IMR-90 (cell line): ENCODE measurements around the gene DNAH3. TPM values are rescaled to one million over a fixed set of nuclear protein-coding genes. Genes with fewer than 3 reads are reported as not detected.

Source experiments
- ATAC-seq: fragments of 200-7000 bp; cut with Tn5 transposase; 2 replicates; pipeline ENCODE4 v1.9.1; 2020; ENCODE audit warnings: low read depth, mild to moderate bottlenecking, moderate library complexity
- BruUV-seq: library from RNA; stranded (reverse); fragments of 400-500 nt; replicated peaks from 2 replicates; lab custom pipeline; 2021; lab: Mats Ljungman, UMichigan
- CTCF ChIA-PET: fragments of 300-600 bp; formaldehyde crosslinking; extraction: SDS; loops from one replicate; lab custom pipeline; 2021; ENCODE audit warnings: antibody characterized with exemption; lab: Yijun Ruan, JAX
- POLR2A ChIA-PET: fragments of 300-600 bp; sonication (Branson Sonifier 250); formaldehyde crosslinking; loops from one replicate; lab custom pipeline; 2022; ENCODE audit warnings: antibody characterized with exemption; ENCODE audit not compliant: unreplicated experiment; lab: Charles Lee
- DNase-seq: peaks from one replicate; pipeline ENCODE4 v3.0.0; 2013
- H2AFZ ChIP-seq: replicated peaks from 2 replicates; pipeline ENCODE3; 2013; ENCODE audit warnings: low read length, mild to moderate bottlenecking; ENCODE audit not compliant: poor library complexity
- H2AK5ac ChIP-seq: 2 replicates; pipeline ENCODE4 v1.6.1; 2013; ENCODE audit warnings: low read depth, low read length, inconsistent platforms
- H2AK9ac ChIP-seq: replicated peaks from 2 replicates; pipeline ENCODE3; 2013; ENCODE audit warnings: mild to moderate bottlenecking, low read depth, low read length, moderate library complexity; ENCODE audit not compliant: poor library complexity
- H2BK120ac ChIP-seq: 2 replicates; pipeline ENCODE4 v1.6.1; 2013; ENCODE audit warnings: low read depth, low read length, inconsistent platforms
- H2BK15ac ChIP-seq: 3 replicates; pipeline ENCODE4 v1.6.1; 2013; ENCODE audit warnings: low read depth, low read length, inconsistent platforms
- H2BK20ac ChIP-seq: 2 replicates; pipeline ENCODE4 v1.6.1; 2013; ENCODE audit warnings: low read depth, mild to moderate bottlenecking, inconsistent platforms, low read length, moderate library complexity
- H2BK5ac ChIP-seq: 2 replicates; pipeline ENCODE4 v1.6.1; 2013; ENCODE audit warnings: mild to moderate bottlenecking, low read depth, low read length, inconsistent platforms; ENCODE audit not compliant: poor library complexity, severe bottlenecking
- H3K14ac ChIP-seq: replicated peaks from 2 replicates; pipeline ENCODE4 v1.6.1; 2013; ENCODE audit warnings: low read depth, low read length, inconsistent platforms
- H3K18ac ChIP-seq: 2 replicates; pipeline ENCODE4 v1.6.1; 2013; ENCODE audit warnings: low read depth, low read length, control low read depth
- H3K23ac ChIP-seq: 2 replicates; pipeline ENCODE4 v1.6.1; 2013; ENCODE audit warnings: low read depth, low read length, inconsistent platforms
- H3K27ac ChIP-seq: 2 replicates; pipeline ENCODE4 v1.5.1; 2013; ENCODE audit warnings: mild to moderate bottlenecking, control low read depth, low read length; ENCODE audit not compliant: insufficient read depth
- H3K27me3 ChIP-seq: 2 replicates; pipeline ENCODE4 v1.6.1; 2013; ENCODE audit warnings: low read length; ENCODE audit not compliant: control insufficient read depth, insufficient read depth
- H3K36me3 ChIP-seq: 2 replicates; pipeline ENCODE4 v1.6.1; 2013; ENCODE audit warnings: low read length, mixed read lengths; ENCODE audit not compliant: control insufficient read depth, insufficient read depth
- H3K4ac ChIP-seq: 2 replicates; pipeline ENCODE4 v1.6.1; 2013; ENCODE audit warnings: low read depth, low read length, inconsistent platforms
- H3K4me1 ChIP-seq: 2 replicates; pipeline ENCODE4 v1.6.1; 2013; ENCODE audit warnings: low read length, mixed read lengths; ENCODE audit not compliant: control insufficient read depth, insufficient read depth
- H3K4me2 ChIP-seq: 2 replicates; pipeline ENCODE4 v1.6.1; 2013; ENCODE audit warnings: low read depth, mild to moderate bottlenecking, control low read depth, low read length, moderate library complexity
- H3K4me3 ChIP-seq: 2 replicates; pipeline ENCODE4 v1.5.1; 2013; ENCODE audit warnings: low read depth, mild to moderate bottlenecking, control low read depth, low read length, moderate library complexity; ENCODE audit not compliant: insufficient read depth
- H3K56ac ChIP-seq: 2 replicates; pipeline ENCODE4 v1.6.1; 2013; ENCODE audit warnings: low read length, inconsistent platforms; ENCODE audit not compliant: insufficient read depth; ENCODE audit errors: extremely low read depth
- H3K79me1 ChIP-seq, 2 experiments: 2 replicates each; pipeline ENCODE4 v1.6.1; 2013; ENCODE audit warnings: low read length in 2 of 2, inconsistent platforms in 1 of 2, low read depth in 1 of 2
- H3K9ac ChIP-seq: 2 replicates; pipeline ENCODE4 v1.6.1; 2013; ENCODE audit warnings: low read depth, low read length, control low read depth
- H3K9me1 ChIP-seq: 2 replicates; pipeline ENCODE4 v1.6.1; 2013; ENCODE audit warnings: low read length, inconsistent platforms; ENCODE audit not compliant: insufficient read depth
- H3K9me3 ChIP-seq: 2 replicates; pipeline ENCODE4 v1.6.1; 2013; ENCODE audit warnings: low read length; ENCODE audit not compliant: control insufficient read depth, insufficient read depth
- H4K20me1 ChIP-seq: 2 replicates; pipeline ENCODE4 v1.6.1; 2013; ENCODE audit warnings: low read length, inconsistent platforms; ENCODE audit not compliant: insufficient read depth
- H4K5ac ChIP-seq: 2 replicates; pipeline ENCODE4 v1.6.1; 2013; ENCODE audit warnings: mild to moderate bottlenecking, low read depth, low read length, control low read depth
- H4K8ac ChIP-seq, 2 experiments: 2 replicates each; pipeline ENCODE4 v1.6.1; 2013; ENCODE audit warnings: low read depth in 2 of 2, low read length in 2 of 2, control low read depth in 1 of 2, inconsistent platforms in 1 of 2
- H4K91ac ChIP-seq: 2 replicates; pipeline ENCODE4 v1.6.1; 2013; ENCODE audit warnings: low read depth, low read length, inconsistent platforms; ENCODE audit not compliant: insufficient read depth
- BHLHE40 ChIP-seq: fragments of 150-350 bp; IDR thresholded peaks from 2 replicates; pipeline ENCODE4 v1.6.1; 2016; ENCODE audit warnings: mild to moderate bottlenecking, low read depth, low read length
- CEBPB ChIP-seq: IDR thresholded peaks from 2 replicates; pipeline ENCODE4 v1.6.1; 2012; ENCODE audit warnings: low read depth, low read length, improper control_type of control experiment
- CHD1 ChIP-seq: IDR thresholded peaks from 2 replicates; pipeline ENCODE4 v1.6.1; 2012; ENCODE audit warnings: low read depth, low read length, improper control_type of control experiment
- FOS ChIP-seq: fragments of 150-350 bp; IDR thresholded peaks from 2 replicates; pipeline ENCODE4 v1.6.1; 2016; ENCODE audit warnings: low read depth, low read length
- MAFK ChIP-seq: IDR thresholded peaks from 2 replicates; pipeline ENCODE4 v1.6.1; 2012; ENCODE audit warnings: low read depth, low read length, improper control_type of control experiment
- MXI1 ChIP-seq: IDR thresholded peaks from 2 replicates; pipeline ENCODE4 v1.6.1; 2012; ENCODE audit warnings: low read depth, mild to moderate bottlenecking, low read length, moderate library complexity, borderline replicate concordance
- NFE2L2 ChIP-seq: fragments of 150-350 bp; IDR thresholded peaks from 2 replicates; pipeline ENCODE4 v1.6.1; 2016; ENCODE audit warnings: low read depth, mild to moderate bottlenecking, low read length
- POLR2A ChIP-seq: IDR thresholded peaks from 2 replicates; pipeline ENCODE4 v1.6.1; 2012; ENCODE audit warnings: mild to moderate bottlenecking, low read depth, low read length
- RAD21 ChIP-seq: IDR thresholded peaks from 2 replicates; pipeline ENCODE4 v1.6.1; 2012; ENCODE audit warnings: low read length, improper control_type of control experiment
- RCOR1 ChIP-seq: IDR thresholded peaks from 2 replicates; pipeline ENCODE4 v1.6.1; 2012; ENCODE audit warnings: mild to moderate bottlenecking, low read length, improper control_type of control experiment; ENCODE audit not compliant: insufficient replicate concordance
- RFX5 ChIP-seq: IDR thresholded peaks from 2 replicates; pipeline ENCODE4 v1.8.0; 2012; ENCODE audit warnings: low read depth, mild to moderate bottlenecking, low read length, moderate library complexity
- SMC3 ChIP-seq: fragments of 150-350 bp; IDR thresholded peaks from 2 replicates; pipeline ENCODE4 v1.6.1; 2016; ENCODE audit warnings: low read depth, mild to moderate bottlenecking, antibody characterized with exemption, low read length, moderate library complexity
- WGBS, 2 experiments: methylation state at CpG; one replicate each; pipeline versions ENCODE4 v1.1.5 to v1.1.7; 2013; ENCODE audit warnings: missing lambda C conversion rate in 2 of 2; ENCODE audit not compliant: insufficient read length in 1 of 2; ENCODE audit errors: extremely low coverage in 2 of 2; 5-methylcytosine and 5-hydroxymethylcytosine counted together
- dilution Hi-C: fragments of 300-500 bp; cut with HindIII; formaldehyde crosslinking; loops from one replicate; pipeline ENCODE4 v1.14.3; 2018; ENCODE audit warnings: low sequenced_read_pairs; ENCODE audit not compliant: unreplicated experiment
- in situ Hi-C: fragments of 300-500 bp; cut with MboI; formaldehyde crosslinking; loops from 3 replicates; pipeline ENCODE4 v1.14.3; 2019; ENCODE audit warnings: low sequenced_read_pairs, inconsistent platforms, mixed read lengths
- intact Hi-C: fragments of 100-400 bp; cut with micrococcal nuclease; formaldehyde crosslinking; loops from 2 replicates; pipeline ENCODE4 v1.10.0; 2022
- polyA plus RNA-seq, 3 experiments: library from polyadenylated mRNA; depleted of rRNA; stranded (reverse); fragments of >200 nt; gene quantifications; 2 replicates each; pipeline ENCODE4 v1.2.3, GENCODE V29; 2012; ENCODE audit warnings: low replicate concordance in 1 of 3
- total RNA-seq: library from RNA; depleted of rRNA; stranded (reverse); fragments of >200 nt; gene quantifications from 2 replicates; pipeline ENCODE4 v1.2.3, GENCODE V29; 2012
- TF ChIP-seq, protein P1 (sequence below): fragments of 150-350 bp; IDR thresholded peaks from 2 replicates; pipeline ENCODE4 v1.6.1; 2017; ENCODE audit warnings: mild to moderate bottlenecking, antibody characterized with exemption, low read length, low read depth
- TF ChIP-seq, protein P2 (sequence below): fragments of 150-350 bp; IDR thresholded peaks from 2 replicates; pipeline ENCODE4 v1.6.1; 2016; ENCODE audit warnings: low read depth, mild to moderate bottlenecking, low read length, moderate library complexity, borderline replicate concordance
- TF ChIP-seq, protein P3 (sequence below): conservative IDR thresholded peaks from 2 replicates; pipeline ENCODE4 v1.5.1; 2012; ENCODE audit warnings: mild to moderate bottlenecking, low read depth, low read length, improper control_type of control experiment

The DNAH3 gene
- total and polyA plus RNA-seq, 2 of the 4 experiments (the other 2 are of a cell fraction), result not detected

DNA sequence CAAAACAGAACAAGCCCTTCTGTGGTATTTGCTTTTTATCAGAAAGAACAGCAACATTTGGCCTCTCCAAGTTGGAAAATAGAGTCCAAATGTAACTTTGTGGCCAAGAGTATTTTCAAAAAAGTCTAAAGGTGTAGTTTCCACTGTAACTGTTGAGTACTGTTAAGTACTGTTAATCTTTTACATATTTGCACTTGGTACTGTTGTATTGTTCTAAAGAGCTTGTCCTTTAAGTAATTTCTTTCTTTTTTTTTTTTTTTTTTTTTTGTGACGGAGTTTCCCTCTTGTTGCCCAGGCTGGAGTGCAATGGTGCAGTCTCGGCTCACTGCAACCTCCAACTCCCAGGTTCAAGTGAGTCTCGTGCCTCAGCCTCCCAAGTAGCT is 29.3 kb upstream of the DNAH3 start:
- no peak overlapping the region for H3K4ac ChIP-seq
- H3K9me1 ChIP-seq, result no peaks in the 10 kb centered on the region
- no peak overlapping the region for H2BK20ac ChIP-seq
- H3K23ac ChIP-seq, result no peak overlapping the region
- H3K9ac ChIP-seq, result no peak overlapping the region
- ChIA-PET POLR2A (interaction anchor here (0.6 kb wide), 1 partner anchor 79 kb away, joined by 3 read pairs; no protein-coding TSS in a partner anchor), CTCF (no interaction called here)
- H3K27ac ChIP-seq, result no peak overlapping the region
- no peaks in the 10 kb centered on the region for H3K27me3 ChIP-seq
- no peak overlapping the region for H2BK15ac ChIP-seq
- BruUV-seq, result no TSS peak
- H3K4me3 ChIP-seq, result no peak overlapping the region
- no peaks in the 10 kb centered on the region; the same call in 1 of the 2 replicates for H3K9me3 ChIP-seq
- no peak overlapping the region for H4K8ac ChIP-seq
- TF ChIP-seq, protein P1, sequence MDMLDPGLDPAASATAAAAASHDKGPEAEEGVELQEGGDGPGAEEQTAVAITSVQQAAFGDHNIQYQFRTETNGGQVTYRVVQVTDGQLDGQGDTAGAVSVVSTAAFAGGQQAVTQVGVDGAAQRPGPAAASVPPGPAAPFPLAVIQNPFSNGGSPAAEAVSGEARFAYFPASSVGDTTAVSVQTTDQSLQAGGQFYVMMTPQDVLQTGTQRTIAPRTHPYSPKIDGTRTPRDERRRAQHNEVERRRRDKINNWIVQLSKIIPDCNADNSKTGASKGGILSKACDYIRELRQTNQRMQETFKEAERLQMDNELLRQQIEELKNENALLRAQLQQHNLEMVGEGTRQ, result no peak
- TF ChIP-seq MXI1 (no peak), RFX5 (no peak), MAFK (no peak), RCOR1 (no peak), FOS (no peak), POLR2A (no peak), NFE2L2 (no peak), SMC3 (no peak), CHD1 (no peak), BHLHE40 (no peak), CEBPB (no peak), RAD21 (no peak)
- TF ChIP-seq, protein P2, sequence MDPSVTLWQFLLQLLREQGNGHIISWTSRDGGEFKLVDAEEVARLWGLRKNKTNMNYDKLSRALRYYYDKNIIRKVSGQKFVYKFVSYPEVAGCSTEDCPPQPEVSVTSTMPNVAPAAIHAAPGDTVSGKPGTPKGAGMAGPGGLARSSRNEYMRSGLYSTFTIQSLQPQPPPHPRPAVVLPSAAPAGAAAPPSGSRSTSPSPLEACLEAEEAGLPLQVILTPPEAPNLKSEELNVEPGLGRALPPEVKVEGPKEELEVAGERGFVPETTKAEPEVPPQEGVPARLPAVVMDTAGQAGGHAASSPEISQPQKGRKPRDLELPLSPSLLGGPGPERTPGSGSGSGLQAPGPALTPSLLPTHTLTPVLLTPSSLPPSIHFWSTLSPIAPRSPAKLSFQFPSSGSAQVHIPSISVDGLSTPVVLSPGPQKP, result no peak
- TF ChIP-seq, protein P3, sequence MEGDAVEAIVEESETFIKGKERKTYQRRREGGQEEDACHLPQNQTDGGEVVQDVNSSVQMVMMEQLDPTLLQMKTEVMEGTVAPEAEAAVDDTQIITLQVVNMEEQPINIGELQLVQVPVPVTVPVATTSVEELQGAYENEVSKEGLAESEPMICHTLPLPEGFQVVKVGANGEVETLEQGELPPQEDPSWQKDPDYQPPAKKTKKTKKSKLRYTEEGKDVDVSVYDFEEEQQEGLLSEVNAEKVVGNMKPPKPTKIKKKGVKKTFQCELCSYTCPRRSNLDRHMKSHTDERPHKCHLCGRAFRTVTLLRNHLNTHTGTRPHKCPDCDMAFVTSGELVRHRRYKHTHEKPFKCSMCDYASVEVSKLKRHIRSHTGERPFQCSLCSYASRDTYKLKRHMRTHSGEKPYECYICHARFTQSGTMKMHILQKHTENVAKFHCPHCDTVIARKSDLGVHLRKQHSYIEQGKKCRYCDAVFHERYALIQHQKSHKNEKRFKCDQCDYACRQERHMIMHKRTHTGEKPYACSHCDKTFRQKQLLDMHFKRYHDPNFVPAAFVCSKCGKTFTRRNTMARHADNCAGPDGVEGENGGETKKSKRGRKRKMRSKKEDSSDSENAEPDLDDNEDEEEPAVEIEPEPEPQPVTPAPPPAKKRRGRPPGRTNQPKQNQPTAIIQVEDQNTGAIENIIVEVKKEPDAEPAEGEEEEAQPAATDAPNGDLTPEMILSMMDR, result no peak
- no peak overlapping the region for H3K4me2 ChIP-seq
- peaks cover 36% of the 10 kb centered on the region for H3K36me3 ChIP-seq
- dilution Hi-C loops (no loop called here), intact Hi-C loops (no loop called here), in situ Hi-C loops (no loop called here)
- H2BK5ac ChIP-seq, result no peak overlapping the region
- H3K79me1 ChIP-seq, result no peaks in the 10 kb centered on the region
- no peak overlapping the region for H3K14ac ChIP-seq
- DNase-seq (no peak), ATAC-seq (no peak)
- H2AK9ac ChIP-seq, result no peak overlapping the region
- H3K56ac ChIP-seq, result no peak overlapping the region
- no peak overlapping the region for H2AK5ac ChIP-seq
- no peaks in the 10 kb centered on the region for H4K20me1 ChIP-seq
- no peak overlapping the region for H4K91ac ChIP-seq
- H3K4me1 ChIP-seq, result no peaks in the 10 kb centered on the region
- H2AFZ ChIP-seq, result no peak overlapping the region
- no peak overlapping the region for H4K5ac ChIP-seq
- no CpG with 5 or more reads among the region's 3 CpGs for WGBS, 2 experiments
- no peak overlapping the region for H3K18ac ChIP-seq
- no peak overlapping the region for H2BK120ac ChIP-seq
